ENCODE data around the gene ANKS4B. TPM values are rescaled to one million over a fixed set of nuclear protein-coding genes. Genes with fewer than 3 reads are reported as not detected.

ANKS4B gene
- total RNA-seq, 1 donor from 2014 or later = not detected

GRCh38 chr16:21222495-21223337 is 10.8 kb upstream of the ANKS4B start:
- TF ChIP-seq CTCF (IDR thresholded peaks at IDR 0.05; ENCODE audit: insufficient read depth, low read length, poor library complexity, severe bottlenecking) = no peak
- peak; percentile 51 for DNase-seq (ENCODE audit: low read depth)
- Histone ChIP-seq H3K27me3 (ENCODE audit: control insufficient read depth, insufficient read depth, low read length) (no peaks in the 10 kb centered on the region), H3K36me3 (ENCODE audit: control insufficient read depth, insufficient read depth, low read length) (no peaks in the 10 kb centered on the region), H3K4me3 (ENCODE audit: low read depth, low read length) (no peak overlapping the region)

GRCh38 chr16:21223787-21224186 is 9.7 kb upstream of the ANKS4B start:
- no peak overlapping the region for H3K4me3 ChIP-seq (ENCODE audit: low read depth, low read length)
- no peaks in the 10 kb centered on the region for H3K27me3 ChIP-seq (ENCODE audit: control insufficient read depth, insufficient read depth, low read length)
- DNase-seq (ENCODE audit: low read depth) = no peak
- no peaks in the 10 kb centered on the region for H3K36me3 ChIP-seq (ENCODE audit: control insufficient read depth, insufficient read depth, low read length)
- no peak for TF ChIP-seq CTCF (IDR thresholded peaks at IDR 0.05; ENCODE audit: insufficient read depth, low read length, poor library complexity, severe bottlenecking)

- no peaks in the 10 kb centered on the region for H3K27me3 ChIP-seq (ENCODE audit: control insufficient read depth, insufficient read depth, low read length)
- H3K4me3 ChIP-seq (ENCODE audit: low read depth, low read length) = no peak overlapping the region
- TF ChIP-seq CTCF (IDR thresholded peaks at IDR 0.05; ENCODE audit: insufficient read depth, low read length, poor library complexity, severe bottlenecking) = no peak
- DNase-seq (ENCODE audit: low read depth) = no peak
- no peaks in the 10 kb centered on the region for H3K36me3 ChIP-seq (ENCODE audit: control insufficient read depth, insufficient read depth, low read length)
These were observed 8.7 kb upstream of the ANKS4B start for GRCh38 chr16:21224800-21225199.

GRCh38 chr16:21226749-21227148 is 6.8 kb upstream of the ANKS4B start:
- DNase-seq (ENCODE audit: low read depth) = no peak
- no peaks in the 10 kb centered on the region for H3K36me3 ChIP-seq (ENCODE audit: control insufficient read depth, insufficient read depth, low read length)
- no peak overlapping the region for H3K4me3 ChIP-seq (ENCODE audit: low read depth, low read length)
- no peak for TF ChIP-seq CTCF (IDR thresholded peaks at IDR 0.05; ENCODE audit: insufficient read depth, low read length, poor library complexity, severe bottlenecking)
- H3K27me3 ChIP-seq (ENCODE audit: control insufficient read depth, insufficient read depth, low read length) = no peaks in the 10 kb centered on the region

GRCh38 chr16:21227866-21228265 is 5.6 kb upstream of the ANKS4B start:
- DNase-seq (ENCODE audit: low read depth) = no peak
- Histone ChIP-seq H3K4me3 (ENCODE audit: low read depth, low read length) (no peak overlapping the region), H3K27me3 (ENCODE audit: control insufficient read depth, insufficient read depth, low read length) (no peaks in the 10 kb centered on the region), H3K36me3 (ENCODE audit: control insufficient read depth, insufficient read depth, low read length) (no peaks in the 10 kb centered on the region)
- TF ChIP-seq CTCF (IDR thresholded peaks at IDR 0.05; ENCODE audit: insufficient read depth, low read length, poor library complexity, severe bottlenecking) = no peak

All from kidney epithelial cell (primary cell).